Heart right ventricle (tissue), 16 donors: Measurements from ENCODE around the gene ABHD2. TPM values are rescaled to one million over a fixed set of nuclear protein-coding genes. Genes with fewer than 3 reads are reported as not detected.
"Not testable (repeated sequence)": the region's sequence is repeated elsewhere in the genome, so short reads cannot be mapped to it uniquely, and the experiment has no call there.

ENCODE experiments used
- ATAC-seq, 8 donors: fragments of 200-7000 bp; cut with Tn5 transposase; one replicate each; pipeline ENCODE4 v1.9.1; 2020; ENCODE audit warnings: mild to moderate bottlenecking in 8 of 8, moderate library complexity in 8 of 8, moderate number of reproducible peaks in 1 of 8
- DNase-seq, 2 donors: peaks; one replicate each; pipeline ENCODE4 v3.0.0-alpha.2; 2020
- H3K27ac ChIP-seq, 10 donors: fragments of 200-600 bp; sonication (generic) in 2 of 10; one replicate each; pipeline versions ENCODE4 v1.5.0 to v1.8.0; 2020 to 2022; ENCODE audit warnings: mild to moderate bottlenecking in 3 of 10
- H3K27me3 ChIP-seq, 7 donors: fragments of 200-600 bp; one replicate each; pipeline ENCODE4 v1.8.0; 2021 to 2022; ENCODE audit warnings: mild to moderate bottlenecking in 2 of 7
- H3K36me3 ChIP-seq, 9 donors: fragments of 200-600 bp; sonication (generic) in 1 of 9; one replicate each; pipeline versions ENCODE4 v1.5.0 to v1.8.0; 2020 to 2022; ENCODE audit warnings: mild to moderate bottlenecking in 2 of 9
- H3K4me1 ChIP-seq, 9 donors: fragments of 200-600 bp; sonication (generic) in 1 of 9; one replicate each; pipeline versions ENCODE4 v1.5.0 to v1.8.0; 2020 to 2022; ENCODE audit warnings: mild to moderate bottlenecking in 4 of 9
- H3K4me3 ChIP-seq, 10 donors: fragments of 200-600 bp; sonication (generic) in 2 of 10; one replicate each; pipeline versions ENCODE4 v1.5.0 to v1.8.0; 2020 to 2022; ENCODE audit warnings: mild to moderate bottlenecking in 7 of 10, moderate library complexity in 2 of 10
- H3K9me3 ChIP-seq, 11 donors: fragments of 200-600 bp in 10 of 11; sonication (generic) in 2 of 11; one replicate each; pipeline versions ENCODE4 v1.5.0 to v1.8.0; 2013 to 2022; ENCODE audit warnings: mild to moderate bottlenecking in 2 of 11, control low read depth in 1 of 11, moderate library complexity in 1 of 11
- WGBS, 2 donors: extraction: QIAGEN DNeasy Blood & Tissue Kit; methylation state at CpG; one replicate each; pipeline ENCODE4 v1.1.7; 2013; ENCODE audit warnings: inconsistent platforms in 1 of 2; 5-methylcytosine and 5-hydroxymethylcytosine counted together
- intact Hi-C, 10 donors: fragments of 100-400 bp; cut with DNase I; formaldehyde crosslinking; loops; one replicate each; pipeline versions ENCODE4 v1.11.1 to v1.14.2; 2022
- polyA plus RNA-seq, 2 donors: library from polyadenylated mRNA; stranded (reverse); fragments of 200-250 nt; gene quantifications; one replicate each; pipeline ENCODE4 v1.2.3, GENCODE V29; 2013
- total RNA-seq, 10 donors: library from RNA; stranded (reverse); fragmentation: NEBNext Ultra II Directional in 3 of 10; extraction: Animal tissue kit (Norgen Biotek cat#: 25700) in 3 of 10; gene quantifications; one replicate each; pipeline versions ENCODE4 v1.2.1 to v1.2.4, GENCODE V29; 2021 to 2023
- TF ChIP-seq, protein P1 (sequence below), 9 donors: fragments of 200-600 bp; sonication (generic) in 2 of 9; IDR thresholded peaks; one replicate each; pipeline versions ENCODE4 v1.5.0 to v1.8.0; 2021 to 2022; ENCODE audit warnings: antibody characterized with exemption in 9 of 9, mild to moderate bottlenecking in 5 of 9, moderate library complexity in 1 of 9
- donor health status: Arrhythmogenic right ventricular cardiomyopathy.
- donor health status: ischemic (EF 13 %, LVEDD 7.1; RV severe dilation, severe dysfunction).
- donor health status: healthy with polysubstance abuse.
- donor health status: DM: no; HTN: yes; CAD: no.
- donor health status: DM: no; HTN: no; CAD: no.
- donor health status: ischemic (EF 25% LVEDD 6.9; RV normal size, moderate dysfunction).
- donor health status: ischemic (EF 25% LVEDD 5.7; RV mildly dilated, moderate dysfunction).
- donor health status: healthy.
- donor health status: DM: yes; HTN: yes; CAD: no.
- donor health status: Ischemic cardiomyopathy.
- donor health status: ischemic (EF 35%, LVEDD 5.7; RV mildly dilated, moderate dysfunction).
- donor health status: nonischemic (EF 11% LVEDD 7.7; RV severe dilation, severe dysfunction).
- donor health status: DM: yes; HTN: yes; CAD: no.
- donor health status: PGD.
- donor health status: ischemic (EF 29% LVEDD 5.4; RV normal size, mild dysfunction).
- donor health status: nonischemic (EF 23%, LVEDD 6.1; RV moderate dilation, normal function).

The ABHD2 gene
- total and polyA plus RNA-seq, 12 donors, result 9.1 to 201 (median 119) TPM

DNA sequence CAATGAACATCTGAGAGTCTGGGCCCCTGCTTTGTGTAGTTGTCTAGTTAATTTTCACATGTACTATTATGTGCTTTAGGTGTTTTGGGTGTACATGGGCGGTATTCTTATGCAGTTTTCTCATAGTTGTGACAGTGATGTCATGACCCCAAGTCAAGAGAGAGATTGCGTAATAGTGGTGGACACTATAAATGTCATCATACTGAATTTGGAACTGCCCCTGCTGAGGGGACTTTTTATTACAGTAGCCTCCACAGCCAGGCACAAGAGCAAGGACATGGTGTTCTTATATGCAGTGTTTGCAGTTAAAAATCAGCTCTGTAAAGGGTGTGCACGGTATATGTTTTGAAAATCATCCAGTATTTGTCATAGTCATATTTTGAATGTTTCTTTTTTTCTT is 29.5 kb downstream of the ABHD2 start:
- Histone ChIP-seq H3K27ac (peak overlapping the region; percentile 33 to 98 (median 76)), H3K4me1 (peaks cover 12 to 96% (median 74%) of the 10 kb centered on the region in 9 donors), H3K27me3 (no peaks in the 10 kb centered on the region), H3K9me3 (no peaks in the 10 kb centered on the region), H3K4me3 (no peak overlapping the region), H3K36me3 (peaks cover 0 to 92% (median 25%) of the 10 kb centered on the region in 9 donors)
- peak in 1 of 8 donors; percentile 43 for ATAC-seq
- WGBS, 2 donors, result 78 to 82% methylated on average over 3 of the region's 3 CpGs
- no peak for DNase-seq
- intact Hi-C loops, result no loop called here
- TF ChIP-seq, protein P1, sequence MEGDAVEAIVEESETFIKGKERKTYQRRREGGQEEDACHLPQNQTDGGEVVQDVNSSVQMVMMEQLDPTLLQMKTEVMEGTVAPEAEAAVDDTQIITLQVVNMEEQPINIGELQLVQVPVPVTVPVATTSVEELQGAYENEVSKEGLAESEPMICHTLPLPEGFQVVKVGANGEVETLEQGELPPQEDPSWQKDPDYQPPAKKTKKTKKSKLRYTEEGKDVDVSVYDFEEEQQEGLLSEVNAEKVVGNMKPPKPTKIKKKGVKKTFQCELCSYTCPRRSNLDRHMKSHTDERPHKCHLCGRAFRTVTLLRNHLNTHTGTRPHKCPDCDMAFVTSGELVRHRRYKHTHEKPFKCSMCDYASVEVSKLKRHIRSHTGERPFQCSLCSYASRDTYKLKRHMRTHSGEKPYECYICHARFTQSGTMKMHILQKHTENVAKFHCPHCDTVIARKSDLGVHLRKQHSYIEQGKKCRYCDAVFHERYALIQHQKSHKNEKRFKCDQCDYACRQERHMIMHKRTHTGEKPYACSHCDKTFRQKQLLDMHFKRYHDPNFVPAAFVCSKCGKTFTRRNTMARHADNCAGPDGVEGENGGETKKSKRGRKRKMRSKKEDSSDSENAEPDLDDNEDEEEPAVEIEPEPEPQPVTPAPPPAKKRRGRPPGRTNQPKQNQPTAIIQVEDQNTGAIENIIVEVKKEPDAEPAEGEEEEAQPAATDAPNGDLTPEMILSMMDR (IDR thresholded peaks at IDR 0.05), result no peak

DNA sequence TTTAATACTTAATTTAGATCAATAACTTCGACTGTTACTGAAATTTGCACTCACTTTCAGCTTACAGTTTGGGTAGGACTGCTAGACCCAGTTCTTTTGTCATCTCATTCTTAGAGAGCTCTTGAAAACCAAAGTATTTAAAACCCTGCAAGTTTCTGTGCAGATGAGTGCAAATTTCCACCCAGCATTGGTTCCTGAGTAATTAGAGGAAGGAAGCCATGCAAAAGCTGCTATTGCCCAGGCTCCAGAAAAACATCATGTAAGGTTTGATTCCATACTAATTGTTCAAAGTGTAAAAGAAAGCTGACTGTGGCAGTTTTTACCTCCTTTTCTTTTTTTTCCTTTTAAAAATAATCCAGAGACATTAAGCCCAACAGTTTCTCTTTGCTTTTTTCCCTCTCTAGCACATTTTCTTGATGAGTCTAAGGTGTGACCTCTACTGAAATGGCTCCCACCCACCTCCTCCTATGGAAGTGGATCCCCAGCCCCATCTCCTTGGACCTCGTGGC is 30.3 kb downstream of the ABHD2 start:
- 74 to 77% methylated on average over 2 of the region's 2 CpGs for WGBS, 2 donors
- intact Hi-C loops, result no loop called here
- Histone ChIP-seq H3K36me3 (peaks cover 0 to 97% (median 26%) of the 10 kb centered on the region in 9 donors), H3K4me3 (no peak overlapping the region), H3K9me3 (no peaks in the 10 kb centered on the region), H3K4me1 (peaks cover 12 to 90% (median 67%) of the 10 kb centered on the region in 9 donors), H3K27me3 (no peaks in the 10 kb centered on the region), H3K27ac (peak overlapping the region; percentile 33 to 98 (median 78))
- no peak for DNase-seq
- ATAC-seq, result no peak
- TF ChIP-seq, protein P1 (IDR thresholded peaks at IDR 0.05), result no peak

DNA sequence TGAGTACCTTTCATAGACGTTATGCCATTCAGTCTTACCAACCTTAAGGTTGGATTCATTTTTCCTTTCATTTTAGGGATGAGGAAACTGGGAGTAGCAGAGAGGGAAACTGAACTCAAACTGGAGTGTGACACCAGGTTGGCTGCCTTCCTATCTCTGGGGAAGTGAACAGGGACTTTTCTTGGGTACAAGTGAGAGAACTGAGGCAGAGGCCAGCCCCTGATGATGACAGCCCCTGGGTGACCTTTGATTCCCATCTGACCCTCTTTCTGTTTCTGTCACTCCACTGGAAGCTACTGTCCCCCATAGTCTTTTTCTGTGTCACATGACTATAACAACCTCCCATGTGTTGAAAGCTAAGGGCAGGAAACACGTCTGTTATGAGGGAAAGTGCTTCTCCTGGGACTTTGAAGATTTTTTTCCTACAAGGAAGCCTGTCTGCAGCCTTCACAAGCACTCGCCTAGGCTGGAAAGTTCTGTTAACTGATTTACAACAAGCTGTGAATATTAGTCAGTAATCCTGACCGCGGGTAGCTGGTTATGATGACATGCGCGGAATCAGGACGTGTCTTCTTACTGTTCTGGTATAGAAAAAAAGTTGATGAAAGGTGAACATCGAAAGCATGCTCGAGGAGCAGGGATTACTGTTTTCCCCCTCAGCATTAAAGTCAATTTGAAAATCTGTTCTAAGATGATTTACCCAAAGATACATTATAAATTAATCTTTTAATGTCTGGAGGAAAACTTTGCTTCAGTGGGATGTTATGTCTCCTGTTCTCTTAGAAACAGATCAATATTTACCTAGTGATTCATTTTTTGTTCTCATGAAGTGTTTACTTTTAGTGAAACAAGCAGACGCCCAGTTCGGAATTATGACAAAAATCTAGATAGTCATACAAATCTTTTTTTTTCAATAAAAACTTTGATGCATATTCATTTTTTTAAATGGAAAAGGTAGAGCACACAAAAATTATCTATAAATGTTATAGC is 31.5 kb downstream of the ABHD2 start:
- Histone ChIP-seq H3K4me3 (no peak overlapping the region), H3K27ac (peak overlapping the region; percentile 33 to 98 (median 77)), H3K36me3 (peaks cover 0 to 92% (median 26%) of the 10 kb centered on the region in 9 donors), H3K27me3 (no peaks in the 10 kb centered on the region), H3K9me3 (no peaks in the 10 kb centered on the region), H3K4me1 (peaks cover 20 to 88% (median 62%) of the 10 kb centered on the region in 9 donors)
- TF ChIP-seq, protein P1 (IDR thresholded peaks at IDR 0.05), result no peak
- 58 to 60% methylated on average over 12 of the region's 12 CpGs for WGBS, 2 donors
- ATAC-seq (peak; percentile 12 to 54 (median 36)), DNase-seq (no peak)
- intact Hi-C loops, result no loop called here

GRCh38 chr15:89120479-89121000 is 32.3 kb downstream of the ABHD2 start:
- DNase-seq, intact Hi-C loops, ATAC-seq, H3K4me3 ChIP-seq, H3K27me3 ChIP-seq, H3K9me3 ChIP-seq: not testable (repeated sequence)
- Histone ChIP-seq H3K27ac (peak overlapping the region in 9 of 10 donors; percentile 35 to 98 (median 75)), H3K4me1 (peaks cover 20 to 88% (median 58%) of the 10 kb centered on the region in 9 donors), H3K36me3 (peaks cover 0 to 93% (median 26%) of the 10 kb centered on the region in 9 donors)
- 95 to 96% methylated on average over 13 of the region's 13 CpGs for WGBS, 2 donors
